Smooth muscle cell (in vitro differentiated cells): ENCODE data around the gene BLVRA. TPM values are rescaled to one million over a fixed set of nuclear protein-coding genes. Genes with fewer than 3 reads are reported as not detected.
A peak's percentile ranks its signal among the peaks of the same experiment; 100 is the strongest.
"Not testable (repeated sequence)": the region's sequence is repeated elsewhere in the genome, so short reads cannot be mapped to it uniquely, and the experiment has no call there.

ENCODE experiments used
- DNase-seq: peaks from one replicate; lab custom pipeline; 2025; ENCODE audit not compliant: unreplicated experiment; lab: John Stamatoyannopoulos, UW
- H2AFZ ChIP-seq: fragments of 200-600 bp; sonication (generic); 2 replicates; pipeline ENCODE4 v1.6.0; 2016; ENCODE audit warnings: antibody characterized with exemption, low read depth, mild to moderate bottlenecking
- H3F3A ChIP-seq: fragments of 200-600 bp; sonication (generic); 2 replicates; pipeline ENCODE4 v1.6.0; 2017; ENCODE audit warnings: antibody characterized with exemption, low read depth
- H3K27ac ChIP-seq: fragments of 200-600 bp; sonication (generic); 2 replicates; pipeline ENCODE4 v1.5.1; 2016; ENCODE audit warnings: low read depth, mild to moderate bottlenecking
- H3K27me3 ChIP-seq: fragments of 200-600 bp; sonication (generic); 2 replicates; pipeline ENCODE4 v1.6.1; 2016; ENCODE audit warnings: low read depth, mild to moderate bottlenecking
- H3K36me3 ChIP-seq: fragments of 200-600 bp; sonication (generic); 2 replicates; pipeline ENCODE4 v1.5.1; 2016; ENCODE audit warnings: low read depth
- H3K4me1 ChIP-seq: fragments of 200-600 bp; sonication (generic); 2 replicates; pipeline ENCODE4 v1.5.1; 2016; ENCODE audit warnings: low read depth
- H3K4me2 ChIP-seq: fragments of 200-600 bp; sonication (generic); 2 replicates; pipeline ENCODE4 v1.6.0; 2016; ENCODE audit warnings: mild to moderate bottlenecking
- H3K4me3 ChIP-seq: fragments of 200-600 bp; sonication (generic); 2 replicates; pipeline ENCODE4 v1.5.1; 2016; ENCODE audit warnings: mild to moderate bottlenecking
- H3K79me2 ChIP-seq: fragments of 200-600 bp; sonication (generic); 2 replicates; pipeline ENCODE4 v1.6.0; 2016; ENCODE audit warnings: low read depth, mild to moderate bottlenecking
- H3K9ac ChIP-seq: fragments of 200-600 bp; sonication (generic); 2 replicates; pipeline ENCODE4 v1.6.0; 2016; ENCODE audit warnings: low read depth
- H3K9me3 ChIP-seq: fragments of 200-600 bp; sonication (generic); replicated peaks from 2 replicates; pipeline ENCODE4 v1.5.1; 2016; ENCODE audit warnings: low read depth
- H4K20me1 ChIP-seq: fragments of 200-600 bp; sonication (generic); 2 replicates; pipeline ENCODE4 v1.6.0; 2016; ENCODE audit warnings: low read depth
- WGBS: methylation state at CpG from one replicate; pipeline ENCODE4 v1.1.7; 2016; ENCODE audit warnings: low lambda C conversion rate; 5-methylcytosine and 5-hydroxymethylcytosine counted together
- polyA plus RNA-seq: library from polyadenylated mRNA; unstranded; fragments of >200 nt; fragmentation: Nextera tagmentation; extraction: Ambion mirVana; gene quantifications from 2 replicates; pipeline ENCODE4 v1.2.1, GENCODE V29; 2016
- total RNA-seq: library from RNA; depleted of rRNA; stranded (reverse); fragments of >200 nt; gene quantifications from 2 replicates; pipeline ENCODE4 v1.2.3, GENCODE V29; 2014
- TF ChIP-seq, protein P1 (sequence below): fragments of 200-600 bp; sonication (generic); IDR thresholded peaks from 2 replicates; pipeline ENCODE4 v1.5.1; 2017; ENCODE audit warnings: borderline replicate concordance, mild to moderate bottlenecking, antibody characterized with exemption; ENCODE audit not compliant: insufficient read depth, poor library complexity, severe bottlenecking

The BLVRA gene
- total and polyA plus RNA-seq, 2 experiments from 2014 or later: 24.6 to 65.4 TPM

DNA sequence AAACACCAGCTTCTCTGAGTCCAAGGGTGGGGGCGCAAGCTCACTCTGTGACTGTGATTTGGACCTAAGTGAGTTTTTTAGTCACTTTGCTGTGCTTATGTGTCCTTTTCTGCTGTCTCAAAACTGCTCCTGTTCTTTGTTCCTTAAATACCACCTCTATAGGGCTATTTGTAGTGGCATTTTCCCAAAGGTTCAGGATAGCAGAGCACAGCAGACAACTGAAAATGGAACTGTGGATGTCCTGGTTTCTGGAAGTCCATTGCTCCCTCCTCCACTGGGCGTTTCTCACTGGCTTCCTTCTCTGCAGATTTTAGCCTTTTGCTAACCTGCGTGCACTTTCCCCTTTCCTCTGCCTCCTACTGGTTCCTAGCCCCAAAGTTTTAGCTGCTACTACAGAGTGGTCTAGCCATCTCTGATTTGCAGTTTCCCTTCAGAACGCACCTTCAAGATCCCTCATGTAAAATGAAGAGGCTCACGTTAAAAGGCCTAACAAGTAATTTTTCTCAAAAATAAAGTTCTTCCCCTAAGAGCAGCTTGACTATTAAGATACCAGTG lies 25.6 kb downstream of the BLVRA start:
- TF ChIP-seq, protein P1, sequence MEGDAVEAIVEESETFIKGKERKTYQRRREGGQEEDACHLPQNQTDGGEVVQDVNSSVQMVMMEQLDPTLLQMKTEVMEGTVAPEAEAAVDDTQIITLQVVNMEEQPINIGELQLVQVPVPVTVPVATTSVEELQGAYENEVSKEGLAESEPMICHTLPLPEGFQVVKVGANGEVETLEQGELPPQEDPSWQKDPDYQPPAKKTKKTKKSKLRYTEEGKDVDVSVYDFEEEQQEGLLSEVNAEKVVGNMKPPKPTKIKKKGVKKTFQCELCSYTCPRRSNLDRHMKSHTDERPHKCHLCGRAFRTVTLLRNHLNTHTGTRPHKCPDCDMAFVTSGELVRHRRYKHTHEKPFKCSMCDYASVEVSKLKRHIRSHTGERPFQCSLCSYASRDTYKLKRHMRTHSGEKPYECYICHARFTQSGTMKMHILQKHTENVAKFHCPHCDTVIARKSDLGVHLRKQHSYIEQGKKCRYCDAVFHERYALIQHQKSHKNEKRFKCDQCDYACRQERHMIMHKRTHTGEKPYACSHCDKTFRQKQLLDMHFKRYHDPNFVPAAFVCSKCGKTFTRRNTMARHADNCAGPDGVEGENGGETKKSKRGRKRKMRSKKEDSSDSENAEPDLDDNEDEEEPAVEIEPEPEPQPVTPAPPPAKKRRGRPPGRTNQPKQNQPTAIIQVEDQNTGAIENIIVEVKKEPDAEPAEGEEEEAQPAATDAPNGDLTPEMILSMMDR: no peak
- no peak for DNase-seq
- no peaks in the 10 kb centered on the region for H3K36me3 ChIP-seq
- peaks cover 10% of the 10 kb centered on the region for H3K4me1 ChIP-seq
- peak overlapping the region; percentile 94 for H3K27ac ChIP-seq
- H4K20me1 ChIP-seq: no peaks in the 10 kb centered on the region
- no peak overlapping the region for H3K4me3 ChIP-seq
- H3K9ac ChIP-seq: no peak overlapping the region
- no peaks in the 10 kb centered on the region for H3K9me3 ChIP-seq
- WGBS: 90% methylated on average over 5 of the region's 5 CpGs
- H3K4me2 ChIP-seq: no peak overlapping the region
- H3F3A ChIP-seq: peaks cover 11% of the 10 kb centered on the region
- no peaks in the 10 kb centered on the region for H3K79me2 ChIP-seq
- no peak overlapping the region for H2AFZ ChIP-seq
- H3K27me3 ChIP-seq: no peaks in the 10 kb centered on the region

DNA sequence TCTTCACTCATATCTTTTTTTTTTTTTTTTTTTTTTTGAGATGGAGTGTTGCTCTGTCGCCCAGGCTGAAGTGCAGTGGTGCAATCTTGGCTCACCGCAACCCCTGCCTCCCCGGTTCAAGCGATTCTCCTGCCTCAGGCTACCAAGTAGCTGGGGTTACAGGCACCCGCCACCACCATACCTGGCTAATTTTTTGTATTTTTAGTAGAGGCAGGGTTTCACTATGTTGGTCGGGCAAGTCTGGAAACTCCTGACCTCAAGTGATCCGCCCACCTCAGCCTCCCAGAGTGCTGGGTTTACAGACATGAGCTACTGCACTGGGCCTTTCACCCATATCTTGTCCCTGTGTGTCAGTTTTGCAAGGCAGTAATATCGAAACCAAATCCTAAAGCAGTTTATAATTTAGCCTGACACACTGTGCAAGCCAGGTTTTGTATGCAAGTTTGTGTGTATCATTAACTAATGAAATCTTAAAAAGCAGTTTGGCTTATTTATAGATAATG lies 26.2 kb downstream of the BLVRA start:
- H3K36me3 ChIP-seq, H3K9me3 ChIP-seq, H2AFZ ChIP-seq, H3K4me1 ChIP-seq, DNase-seq, H3K79me2 ChIP-seq, H4K20me1 ChIP-seq, H3K27me3 ChIP-seq: not testable (repeated sequence)
- H3F3A ChIP-seq: peaks cover 11% of the 10 kb centered on the region
- peak overlapping the region; percentile 65 for H3K4me2 ChIP-seq
- WGBS: 50% methylated on average over 8 of the region's 8 CpGs
- peak overlapping the region; percentile 42 for H3K9ac ChIP-seq
- H3K27ac ChIP-seq: peak overlapping the region; percentile 94
- peak overlapping the region; percentile 3 for H3K4me3 ChIP-seq

DNA sequence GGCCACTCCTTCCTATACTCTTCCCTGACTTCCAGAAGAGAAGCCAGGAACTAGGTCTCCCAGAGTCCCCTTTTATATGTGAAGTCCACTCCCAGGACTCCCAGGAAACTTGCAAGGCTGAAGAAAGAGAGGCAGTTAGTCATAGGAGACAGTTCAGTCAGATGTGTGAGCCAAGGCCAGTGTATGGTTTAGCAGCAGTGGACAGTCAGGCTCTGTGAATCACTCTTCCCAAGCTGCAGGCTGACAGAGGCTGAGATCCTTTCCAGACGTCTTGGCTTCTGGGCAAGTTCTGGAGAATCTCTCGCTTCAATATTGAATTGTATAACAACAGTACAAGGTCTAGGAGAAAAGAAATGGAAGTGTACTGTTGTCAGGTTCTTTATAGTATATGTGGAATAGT lies 26.9 kb downstream of the BLVRA start:
- Histone ChIP-seq H3K4me1 (peaks cover 10% of the 10 kb centered on the region), H2AFZ (no peak overlapping the region), H3K9me3 (no peaks in the 10 kb centered on the region), H3K4me3 (no peak overlapping the region), H3F3A (peaks cover 11% of the 10 kb centered on the region), H3K79me2 (no peaks in the 10 kb centered on the region), H3K9ac (peak overlapping the region; percentile 42), H3K4me2 (peak overlapping the region; percentile 65), H4K20me1 (no peaks in the 10 kb centered on the region), H3K27ac (peak overlapping the region; percentile 94), H3K27me3 (no peaks in the 10 kb centered on the region), H3K36me3 (no peaks in the 10 kb centered on the region)
- WGBS: 3% methylated on average over 2 of the region's 2 CpGs
- TF ChIP-seq, protein P1: no peak
- peak; percentile 9 for DNase-seq

DNA sequence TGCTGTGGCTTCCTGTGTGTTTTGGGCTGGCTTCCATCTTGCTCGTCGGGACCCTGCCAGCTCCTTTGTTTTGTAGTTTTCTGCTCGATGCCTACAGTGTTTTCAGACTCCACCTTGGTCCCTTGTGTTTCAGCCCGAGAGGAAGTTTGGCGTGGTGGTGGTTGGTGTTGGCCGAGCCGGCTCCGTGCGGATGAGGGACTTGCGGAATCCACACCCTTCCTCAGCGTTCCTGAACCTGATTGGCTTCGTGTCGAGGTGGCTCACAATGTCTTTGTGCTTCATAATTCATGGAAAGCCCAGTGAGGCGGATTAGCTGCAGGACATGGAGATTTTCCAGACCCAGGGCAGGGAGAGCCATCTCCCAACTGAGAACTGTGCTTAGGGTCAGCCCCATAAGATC lies 29.3 kb downstream of the BLVRA start:
- no peaks in the 10 kb centered on the region for H3K79me2 ChIP-seq
- H3F3A ChIP-seq: peaks cover 11% of the 10 kb centered on the region
- no peaks in the 10 kb centered on the region for H3K27me3 ChIP-seq
- TF ChIP-seq, protein P1: no peak
- no peaks in the 10 kb centered on the region for H4K20me1 ChIP-seq
- no peak overlapping the region for H2AFZ ChIP-seq
- WGBS: 89% methylated on average over 14 of the region's 14 CpGs
- DNase-seq: no peak
- no peak overlapping the region for H3K9ac ChIP-seq
- peaks cover 5% of the 10 kb centered on the region for H3K36me3 ChIP-seq
- H3K27ac ChIP-seq: no peak overlapping the region
- H3K4me1 ChIP-seq: peaks cover 10% of the 10 kb centered on the region
- H3K4me2 ChIP-seq: no peak overlapping the region
- no peaks in the 10 kb centered on the region for H3K9me3 ChIP-seq
- no peak overlapping the region for H3K4me3 ChIP-seq
